GM19025 (cell line): ENCODE results near the gene TRIM66.

Experiments
- ATAC-seq: cut with Tn5 transposase; IDR thresholded peaks from one replicate; pipeline ENCODE4 v1.9.1; 2021; ENCODE audit warnings: mild to moderate bottlenecking, low read depth, moderate library complexity; ENCODE audit not compliant: unreplicated experiment

The TRIM66 gene

GRCh38 chr11:8682303-8683114, at the start of gene TRIM66, which contains the start of gene RPL27A:
Gene TRIM66 (minus strand): TSS chr11:8682665. CDS start chr11:8672274, 10,391 bp downstream.
Gene RPL27A (plus strand): TSS chr11:8682792. CDS start chr11:8682814, 22 bp downstream.
- ATAC-seq: peak; percentile 93

- no peak for ATAC-seq
Measured at GRCh38 chr11:8731647-8732323, 49.3 kb upstream of the TRIM66 start.

GRCh38 chr11:8730697-8731020, 48.2 kb upstream of the TRIM66 start:
- no peak for ATAC-seq

GRCh38 chr11:8729837-8730696, 47.6 kb upstream of the TRIM66 start:
- ATAC-seq: no peak

- no peak for ATAC-seq
Measured at GRCh38 chr11:8729067-8729466, 46.6 kb upstream of the TRIM66 start.

GRCh38 chr11:8728563-8728962, 46.1 kb upstream of the TRIM66 start:
- no peak for ATAC-seq

GRCh38 chr11:8726395-8726794, 43.9 kb upstream of the TRIM66 start:
- ATAC-seq: no peak

- no peak for ATAC-seq
Measured at GRCh38 chr11:8724682-8725081, 42.2 kb upstream of the TRIM66 start.

GRCh38 chr11:8723711-8724110, 41.2 kb upstream of the TRIM66 start:
- ATAC-seq: no peak

GRCh38 chr11:8722809-8723208, 40.3 kb upstream of the TRIM66 start:
- no peak for ATAC-seq

GRCh38 chr11:8721609-8722500, 39.4 kb upstream of the TRIM66 start:
- no peak for ATAC-seq

GRCh38 chr11:8720868-8721608, 38.6 kb upstream of the TRIM66 start:
- ATAC-seq: no peak

- no peak for ATAC-seq
Measured at GRCh38 chr11:8720352-8720751, 37.9 kb upstream of the TRIM66 start.

- no peak for ATAC-seq
Measured at GRCh38 chr11:8719721-8720120, 37.3 kb upstream of the TRIM66 start.

GRCh38 chr11:8719211-8719649, 36.8 kb upstream of the TRIM66 start:
- ATAC-seq: no peak

GRCh38 chr11:8717876-8718753, 35.6 kb upstream of the TRIM66 start:
- ATAC-seq: no peak

GRCh38 chr11:8717544-8717875, 35.0 kb upstream of the TRIM66 start:
- no peak for ATAC-seq

- no peak for ATAC-seq
Measured at GRCh38 chr11:8715501-8715900, 33.0 kb upstream of the TRIM66 start.
